Measurements from ENCODE around the gene ARMC9. TPM values are rescaled to one million over a fixed set of nuclear protein-coding genes. Genes with fewer than 3 reads are reported as not detected.

The ARMC9 gene
- total and polyA plus RNA-seq, 2 donors (not counting 3 experiments of a cell fraction or from before 2014, with no cell fraction given), result 16.4 to 24.2 TPM

DNA sequence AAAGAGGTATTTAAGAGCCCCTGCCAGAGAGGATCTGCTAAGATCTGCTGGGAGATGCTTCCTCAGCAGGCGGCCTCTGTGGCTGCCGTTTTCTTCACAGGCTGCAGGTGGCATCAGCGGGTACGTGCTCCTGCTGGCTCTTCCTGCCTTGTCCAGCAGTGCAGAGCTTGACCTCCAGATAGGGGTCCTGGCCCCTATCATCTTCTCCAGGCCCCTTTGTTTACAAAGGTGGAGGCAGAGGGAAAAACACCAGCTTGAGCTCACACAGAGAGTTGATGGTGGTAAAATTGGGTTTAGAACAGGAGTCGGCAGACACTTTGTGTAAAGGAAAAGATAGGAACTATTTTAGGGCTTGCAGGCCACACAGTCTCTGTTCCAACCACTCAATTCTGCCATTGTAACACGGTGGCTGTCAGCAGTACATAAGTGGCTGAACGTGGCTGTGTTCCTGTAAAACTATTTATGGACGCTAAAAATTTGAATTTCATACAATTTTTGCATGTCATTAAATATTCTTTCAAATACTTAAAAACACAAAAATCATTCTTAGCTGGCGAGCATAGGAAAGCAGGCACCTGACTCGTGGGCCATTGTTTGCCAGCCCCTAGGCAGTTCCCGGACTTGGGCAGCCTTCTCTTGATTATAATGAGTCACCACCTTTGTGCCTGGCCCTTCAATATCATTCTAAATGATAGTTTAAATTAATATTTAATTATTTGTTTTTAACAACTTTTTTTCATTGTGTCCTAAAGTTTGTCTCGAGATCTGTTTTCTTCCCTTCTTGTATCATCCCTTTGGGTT is 98.9 kb downstream of the ARMC9 start:
- H3K4me2 ChIP-seq (ENCODE audit: insufficient read depth, low read length), result no peak overlapping the region
- H2AFZ ChIP-seq (ENCODE audit: low read depth, low read length), result no peak overlapping the region
- no peak overlapping the region for H3K4me3 ChIP-seq (replicated peaks in 1 of 3; ENCODE audit: insufficient read depth in 1 of 3, low read depth in 1 of 3, low read length in 3 of 3)
- no peak overlapping the region for H3K9ac ChIP-seq (replicated peaks; ENCODE audit: extremely low read depth, insufficient read depth, low read length)
- no peaks in the 10 kb centered on the region for H4K20me1 ChIP-seq (replicated peaks; ENCODE audit: control insufficient read depth, extremely low read depth, insufficient read depth, low read length)
- H3K27me3 ChIP-seq (ENCODE audit: control insufficient read depth in 2 of 2, insufficient read depth in 2 of 2, low read length in 2 of 2), result no peaks in the 10 kb centered on the region
- H3K79me2 ChIP-seq (ENCODE audit: control insufficient read depth, insufficient read depth, low read length), result no peaks in the 10 kb centered on the region
- peak; percentile 90 for FAIRE-seq
- peaks cover 18% of the 10 kb centered on the region for H3K4me1 ChIP-seq (ENCODE audit: control insufficient read depth, extremely low read depth, insufficient read depth, low read length)
- intact Hi-C loops (cut with micrococcal nuclease), result loop anchor here (1.0 to 5.0 kb wide), 4 partner anchors 67 to 195 kb away; no protein-coding TSS in a partner anchor
- TF ChIP-seq MYC (IDR thresholded peaks at IDR 0.05; ENCODE audit: low read depth, low read length) (no peak), POLR2AphosphoS5 (IDR thresholded peaks at IDR 0.05; ENCODE audit: insufficient read depth, low read depth, low read length) (no peak), FOS (IDR thresholded peaks at IDR 0.05; ENCODE audit: borderline replicate concordance, insufficient read depth, low read length) (peak; percentile 34), EZH2 (IDR thresholded peaks at IDR 0.05; ENCODE audit: borderline replicate concordance, low read depth, low read length, severe bottlenecking) (no peak), GATA2 (IDR thresholded peaks at IDR 0.05; ENCODE audit: insufficient read depth, insufficient read length, low read depth, low read length) (no peak)
- TF ChIP-seq, protein P1, sequence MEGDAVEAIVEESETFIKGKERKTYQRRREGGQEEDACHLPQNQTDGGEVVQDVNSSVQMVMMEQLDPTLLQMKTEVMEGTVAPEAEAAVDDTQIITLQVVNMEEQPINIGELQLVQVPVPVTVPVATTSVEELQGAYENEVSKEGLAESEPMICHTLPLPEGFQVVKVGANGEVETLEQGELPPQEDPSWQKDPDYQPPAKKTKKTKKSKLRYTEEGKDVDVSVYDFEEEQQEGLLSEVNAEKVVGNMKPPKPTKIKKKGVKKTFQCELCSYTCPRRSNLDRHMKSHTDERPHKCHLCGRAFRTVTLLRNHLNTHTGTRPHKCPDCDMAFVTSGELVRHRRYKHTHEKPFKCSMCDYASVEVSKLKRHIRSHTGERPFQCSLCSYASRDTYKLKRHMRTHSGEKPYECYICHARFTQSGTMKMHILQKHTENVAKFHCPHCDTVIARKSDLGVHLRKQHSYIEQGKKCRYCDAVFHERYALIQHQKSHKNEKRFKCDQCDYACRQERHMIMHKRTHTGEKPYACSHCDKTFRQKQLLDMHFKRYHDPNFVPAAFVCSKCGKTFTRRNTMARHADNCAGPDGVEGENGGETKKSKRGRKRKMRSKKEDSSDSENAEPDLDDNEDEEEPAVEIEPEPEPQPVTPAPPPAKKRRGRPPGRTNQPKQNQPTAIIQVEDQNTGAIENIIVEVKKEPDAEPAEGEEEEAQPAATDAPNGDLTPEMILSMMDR (IDR thresholded peaks at IDR 0.05; ENCODE audit: extremely low read depth in 1 of 2, insufficient read depth in 1 of 2, low read depth in 1 of 2, low read length in 2 of 2), result peak; percentile 63 to 88
- no peak overlapping the region for H3K27ac ChIP-seq (ENCODE audit: insufficient read depth, low read depth, low read length)
- no TSS peak for BruUV-seq (replicated peaks)
- dilution Hi-C loops (cut with MboI; ENCODE audit: extremely low pct_ligation_motif_present, low sequenced_read_pairs), result no loop called here
- peak; percentile 52 for DNase-seq (ENCODE audit: low read depth, low spot score)
- no peaks in the 10 kb centered on the region for H3K9me3 ChIP-seq (replicated peaks; ENCODE audit: control insufficient read depth, insufficient read depth, low read length)
- POLR2A ChIA-PET, result no interaction called here
- H3K9me1 ChIP-seq (replicated peaks; ENCODE audit: control insufficient read depth, extremely low read depth, insufficient read depth, low read length), result no peaks in the 10 kb centered on the region
- CTCF ChIA-PET, result interaction anchor here (0.7 to 6.2 kb wide), 31 partner anchors 9 to 310 kb away, joined by 3 to 77 read pairs (median 5); partner anchors contain the start of gene B3GNT7
- peaks cover 0 to 4% of the 10 kb centered on the region in 2 experiments for H3K36me3 ChIP-seq (ENCODE audit: control insufficient read depth in 2 of 2, extremely low read depth in 1 of 2, insufficient read depth in 2 of 2, low read length in 2 of 2)

All from endothelial cell of umbilical vein (primary cell).